ENCODE measurements around the gene INPP5E. TPM values are rescaled to one million over a fixed set of nuclear protein-coding genes. Genes with fewer than 3 reads are reported as not detected.
A peak's percentile ranks its signal among the peaks of the same experiment; 100 is the strongest.

Gene INPP5E
- total and polyA plus RNA-seq, 2 experiments from 2014 or later: 5.8 to 13.4 TPM

- Mint-ChIP-seq H3K9me3 (0 out of 3 replicates have a peak, but pooled peaks cover 2% of the 10 kb centered on the region), H3K36me3 (ENCODE audit: low read depth) (peaks cover 11% of the 10 kb centered on the region; the same call in 2 of the 3 replicates), H3K27me3 (ENCODE audit: insufficient read depth, low read depth, poor library complexity) (peaks cover 13% of the 10 kb centered on the region), H3K4me3 (peak overlapping the region; percentile 85; the same call in 1 of the 3 replicates), H3K27ac (no peak overlapping the region), H3K4me1 (peaks cover 18% of the 10 kb centered on the region)
- Histone ChIP-seq H3K36me3 (ENCODE audit: insufficient read depth) (no peaks in the 10 kb centered on the region), H2AFZ (no peak overlapping the region), H3K79me2 (replicated peaks; ENCODE audit: insufficient read depth) (peaks cover 29% of the 10 kb centered on the region), H3K9me2 (ENCODE audit: insufficient read depth) (no peaks in the 10 kb centered on the region), H3K4me2 (no peak overlapping the region), H3F3A (replicated peaks; ENCODE audit: low read depth) (peaks cover 13% of the 10 kb centered on the region), H3K27me3 (ENCODE audit: insufficient read depth) (no peaks in the 10 kb centered on the region), H3K27ac (ENCODE audit: low read depth) (no peak overlapping the region), H3K4me3 (no peak overlapping the region), H3K4me1 (ENCODE audit: insufficient read depth) (no peaks in the 10 kb centered on the region), H4K20me1 (replicated peaks; ENCODE audit: insufficient read depth) (peaks cover 23% of the 10 kb centered on the region; the same call in 1 of the 2 replicates)
- TF ChIP-seq REST (IDR thresholded peaks at IDR 0.05; ENCODE audit: unreplicated experiment): no peak
- DNase-seq (ENCODE audit: low spot score) (no peak), ATAC-seq (no peak)
These were observed 3.5 kb downstream of the INPP5E start for GRCh38 chr9:136436055-136436634.

DNA sequence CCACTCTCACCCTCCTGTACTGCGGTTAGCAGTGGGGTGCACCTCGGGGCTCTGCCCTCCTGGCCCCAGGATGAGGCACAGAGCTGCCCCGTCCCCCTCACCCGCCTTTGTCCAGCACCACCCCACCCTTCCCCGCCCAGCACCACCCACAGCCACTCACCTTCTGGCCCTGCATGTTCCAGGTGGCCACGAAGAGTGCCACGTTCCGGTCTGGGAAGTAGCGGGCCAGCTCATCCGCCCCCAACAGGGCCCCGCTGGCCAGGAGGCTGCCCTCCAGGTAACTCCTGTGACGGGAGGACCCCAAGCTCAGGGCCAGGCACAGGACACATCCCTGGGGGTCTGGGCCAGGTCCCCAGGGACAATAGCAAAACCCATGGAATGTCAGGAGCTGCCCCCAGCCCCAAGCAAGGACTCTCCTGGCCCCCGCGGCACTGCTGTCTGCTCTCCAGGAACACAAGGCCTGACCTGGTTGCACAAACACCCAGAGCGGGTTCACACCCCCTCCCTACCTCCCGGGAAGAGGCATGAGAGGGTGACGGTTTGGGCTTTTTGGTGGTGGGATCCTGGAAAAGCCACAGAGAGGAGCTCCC is 5.0 kb downstream of the INPP5E start:
- no peaks in the 10 kb centered on the region for H3F3A ChIP-seq (replicated peaks; ENCODE audit: low read depth)
- Mint-ChIP-seq H3K36me3 (ENCODE audit: low read depth) (no peaks in the 10 kb centered on the region; the same call in 1 of the 3 replicates), H3K4me3 (no peak overlapping the region), H3K27me3 (ENCODE audit: insufficient read depth, low read depth, poor library complexity) (peaks cover 8% of the 10 kb centered on the region), H3K27ac (no peak overlapping the region), H3K9me3 (no peaks in the 10 kb centered on the region), H3K4me1 (peaks cover 18% of the 10 kb centered on the region)
- H3K4me3 ChIP-seq: no peak overlapping the region
- ATAC-seq (no peak), DNase-seq (ENCODE audit: low spot score) (no peak)
- H3K36me3 ChIP-seq (ENCODE audit: insufficient read depth): no peaks in the 10 kb centered on the region
- no peaks in the 10 kb centered on the region for H3K27me3 ChIP-seq (ENCODE audit: insufficient read depth)
- peaks cover 14% of the 10 kb centered on the region; the same call in 1 of the 2 replicates for H4K20me1 ChIP-seq (replicated peaks; ENCODE audit: insufficient read depth)
- no peak overlapping the region for H3K4me2 ChIP-seq
- TF ChIP-seq REST (IDR thresholded peaks at IDR 0.05; ENCODE audit: unreplicated experiment): no peak
- no peak for TF ChIP-seq CREB1 (CRISPR knock-in tag; IDR thresholded peaks at IDR 0.05; ENCODE audit: low read depth)
- no peak for TF ChIP-seq POLR2AphosphoS5 (IDR thresholded peaks at IDR 0.05; ENCODE audit: low read depth)
- no peak for TF ChIP-seq ZNF331 (CRISPR knock-in tag; IDR thresholded peaks at IDR 0.05; ENCODE audit: low read depth)
- no peak for TF ChIP-seq EZH2 (IDR thresholded peaks at IDR 0.05; ENCODE audit: low read depth, unreplicated experiment)
- TF ChIP-seq JUNB (IDR thresholded peaks at IDR 0.05; ENCODE audit: unreplicated experiment): no peak
- peaks cover 29% of the 10 kb centered on the region for H3K79me2 ChIP-seq (replicated peaks; ENCODE audit: insufficient read depth)
- H3K27ac ChIP-seq (ENCODE audit: low read depth): no peak overlapping the region
- H3K9me2 ChIP-seq (ENCODE audit: insufficient read depth): no peaks in the 10 kb centered on the region
- no peaks in the 10 kb centered on the region for H3K4me1 ChIP-seq (ENCODE audit: insufficient read depth)
- no peak overlapping the region for H2AFZ ChIP-seq
